Stimulated activated CD8-positive, alpha-beta memory T cell treated with anti-CD3 and anti-CD28 coated beads, Interleukin-12 subunit alpha, Interleukin-12 subunit beta, amount 100 ng/mL, for 24 hours (primary cell): ENCODE results near the gene TCHP.

Experiments
- DNase-seq: peaks from one replicate; pipeline ENCODE4 v3.0.0-alpha.2; 2020; ENCODE audit errors: extremely low read depth

TCHP gene

GRCh38 chr12:109961612-109962011 is 61.5 kb downstream of the TCHP start:
- DNase-seq, result no peak

DNA sequence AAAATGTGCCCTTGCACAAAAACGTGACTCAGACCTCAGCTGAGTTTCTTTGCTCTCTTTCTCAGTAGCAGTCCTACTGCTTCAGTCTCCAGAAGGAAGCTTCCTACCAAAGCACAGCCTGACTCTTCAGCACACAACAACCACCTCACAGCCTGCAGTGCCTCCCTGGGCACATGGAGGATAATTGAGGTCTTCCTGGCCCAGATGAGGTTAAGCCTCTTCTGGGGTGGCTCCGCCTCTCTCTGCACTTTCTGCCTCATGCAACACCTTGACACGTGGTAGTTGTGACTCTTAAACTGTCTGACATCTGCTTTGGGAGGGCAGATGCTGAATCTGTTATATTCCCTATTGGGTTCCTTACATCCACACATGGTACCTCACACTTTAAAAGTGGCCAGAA is 62.3 kb downstream of the TCHP start:
- no peak for DNase-seq

GRCh38 chr12:109963330-109963729 is 63.3 kb downstream of the TCHP start:
- no peak for DNase-seq

DNA sequence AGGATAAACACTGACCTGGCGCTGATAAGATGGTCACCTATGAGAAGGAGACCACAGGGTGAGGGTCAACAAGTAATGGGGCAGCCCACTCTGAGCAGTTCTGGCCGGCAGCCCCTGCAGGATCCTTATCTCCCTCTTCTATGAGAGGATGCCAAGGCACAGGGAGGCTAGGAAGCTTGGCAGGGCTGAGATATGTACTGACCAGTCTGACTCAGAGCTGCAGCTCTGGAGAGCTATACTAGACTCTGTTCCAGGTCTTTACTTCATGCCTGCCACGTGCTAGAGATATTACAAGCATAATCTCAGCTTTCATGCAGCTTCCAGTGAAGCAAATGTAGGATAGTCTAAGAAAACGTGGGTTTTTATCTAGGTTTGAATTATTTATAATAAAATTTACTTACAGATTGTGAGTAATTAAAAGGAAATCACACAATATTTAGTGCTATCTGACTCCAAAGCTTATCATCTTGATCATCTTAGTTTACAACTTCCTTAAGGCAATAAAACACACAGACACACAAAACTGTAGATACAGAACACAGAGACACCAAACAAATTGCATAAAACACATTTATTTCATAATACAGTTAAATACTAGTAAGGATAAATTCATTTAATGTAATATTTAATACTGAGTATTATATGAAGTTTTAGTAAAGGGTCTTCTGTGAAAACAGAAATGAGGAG is 63.8 kb downstream of the TCHP start:
- no peak for DNase-seq

GRCh38 chr12:109966546-109966945 is 66.5 kb downstream of the TCHP start:
- no peak for DNase-seq

DNA sequence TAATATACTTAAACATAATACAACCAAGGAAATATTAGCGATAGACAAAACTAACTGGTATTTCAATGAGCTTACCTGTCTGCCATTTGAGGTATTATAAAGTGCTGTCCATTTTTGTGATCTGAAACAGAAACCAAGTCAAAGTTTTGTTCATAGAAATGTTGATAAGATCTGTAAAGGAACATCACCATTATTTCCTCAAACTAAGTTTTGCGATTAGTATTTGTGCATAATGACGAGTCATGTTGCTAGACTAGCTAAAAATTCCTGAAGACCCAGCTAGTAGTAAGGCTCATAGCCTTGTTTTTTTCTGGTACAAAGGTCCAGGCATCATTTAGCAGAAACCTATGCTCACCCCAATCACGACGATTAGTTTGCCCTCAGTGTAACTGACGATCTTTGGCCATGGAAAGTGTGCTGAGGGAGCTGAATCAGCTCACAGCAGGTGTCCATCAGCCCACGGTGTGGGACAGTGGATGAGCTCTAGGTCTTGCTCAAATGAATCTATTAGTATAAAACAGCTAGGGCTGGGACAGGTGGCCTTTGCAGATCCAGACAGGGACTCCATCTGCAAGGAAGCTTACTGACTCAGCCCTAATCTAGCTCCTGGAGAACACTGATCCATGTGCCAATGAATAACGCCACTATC is 67.4 kb downstream of the TCHP start:
- DNase-seq, result no peak
